Mesenchymal stem cell (in vitro differentiated cells and primary cell): Measurements from ENCODE around the gene DUOXA2.

ENCODE experiments used
- DNase-seq: peaks from one replicate; pipeline ENCODE4 v3.0.0-alpha.2; 2013
- H2AFZ ChIP-seq: one replicate; pipeline ENCODE4 v1.6.1; 2013; ENCODE audit warnings: low read depth, mild to moderate bottlenecking, control low read depth, inconsistent platforms, low read length, moderate library complexity
- H2AK5ac ChIP-seq: 2 replicates; pipeline ENCODE4 v1.6.1; 2013; ENCODE audit warnings: low read length, moderate library complexity, mild to moderate bottlenecking, inconsistent platforms; ENCODE audit not compliant: severe bottlenecking
- H2BK120ac ChIP-seq: one replicate; pipeline ENCODE4 v1.6.1; 2013; ENCODE audit warnings: low read depth, mild to moderate bottlenecking, inconsistent platforms, low read length, moderate library complexity
- H2BK12ac ChIP-seq, 2 experiments: one replicate each; pipeline ENCODE4 v1.6.1; 2013; ENCODE audit warnings: inconsistent platforms in 2 of 2, low read length in 2 of 2, mild to moderate bottlenecking in 2 of 2, moderate library complexity in 2 of 2, control low read depth in 1 of 2
- H2BK15ac ChIP-seq: one replicate; pipeline ENCODE4 v1.6.1; 2013; ENCODE audit warnings: mild to moderate bottlenecking, low read depth, inconsistent platforms; ENCODE audit not compliant: poor library complexity, severe bottlenecking
- H2BK5ac ChIP-seq: 2 replicates; pipeline ENCODE4 v1.6.1; 2013; ENCODE audit warnings: low read depth, mild to moderate bottlenecking, low read length, control low read depth, inconsistent platforms; ENCODE audit not compliant: poor library complexity, severe bottlenecking
- H3K14ac ChIP-seq, 2 experiments: one replicate each; pipeline ENCODE4 v1.6.1; 2013; ENCODE audit warnings: inconsistent platforms in 2 of 2, low read length in 2 of 2, control low read depth in 1 of 2, mild to moderate bottlenecking in 1 of 2, moderate library complexity in 1 of 2
- H3K18ac ChIP-seq, 2 experiments: one replicate each; pipeline ENCODE4 v1.6.1; 2013; ENCODE audit warnings: inconsistent platforms in 2 of 2, low read length in 2 of 2, control low read depth in 1 of 2, low read depth in 1 of 2, mild to moderate bottlenecking in 1 of 2
- H3K23ac ChIP-seq, 2 experiments: one replicate each; pipeline ENCODE4 v1.6.1; 2013; ENCODE audit warnings: inconsistent platforms in 2 of 2, low read length in 2 of 2, mild to moderate bottlenecking in 2 of 2, moderate library complexity in 2 of 2, control low read depth in 1 of 2
- H3K27ac ChIP-seq: 2 replicates; pipeline ENCODE4 v1.5.1; 2013; ENCODE audit warnings: mild to moderate bottlenecking, moderate library complexity, low read length, control low read depth, inconsistent platforms; ENCODE audit not compliant: poor library complexity, severe bottlenecking
- H3K27me3 ChIP-seq, 2 experiments: 2 replicates each; pipeline versions ENCODE4 v1.6.1 to v1.7.0; 2013; ENCODE audit warnings: low read length in 2 of 2, mild to moderate bottlenecking in 2 of 2, moderate library complexity in 2 of 2, control low read depth in 1 of 2, inconsistent platforms in 1 of 2; ENCODE audit not compliant: control insufficient read depth in 1 of 2, insufficient read depth in 1 of 2
- H3K36me3 ChIP-seq, 2 experiments: 2 replicates each; pipeline versions ENCODE4 v1.6.1 to v1.7.0; 2013; ENCODE audit warnings: low read length in 2 of 2, control low read depth in 1 of 2, inconsistent platforms in 1 of 2, low read depth in 1 of 2, mild to moderate bottlenecking in 1 of 2; ENCODE audit not compliant: insufficient read depth in 2 of 2, control insufficient read depth in 1 of 2
- H3K4ac ChIP-seq, 2 experiments: one replicate each; pipeline ENCODE4 v1.6.1; 2013; ENCODE audit warnings: inconsistent platforms in 2 of 2, low read length in 2 of 2, mild to moderate bottlenecking in 2 of 2, moderate library complexity in 2 of 2, control low read depth in 1 of 2, low read depth in 1 of 2
- H3K4me1 ChIP-seq: 2 replicates; pipeline ENCODE4 v1.6.1; 2013; ENCODE audit warnings: low read depth, low read length, control low read depth; ENCODE audit not compliant: control insufficient read depth, insufficient read depth
- H3K4me2 ChIP-seq: 2 replicates; pipeline ENCODE4 v1.6.1; 2013; ENCODE audit warnings: low read length, mild to moderate bottlenecking, inconsistent platforms; ENCODE audit not compliant: poor library complexity, severe bottlenecking
- H3K4me3 ChIP-seq, 2 experiments: 2 replicates each; pipeline versions ENCODE4 v1.5.1 to v1.7.0; 2013; ENCODE audit warnings: low read length in 2 of 2, mild to moderate bottlenecking in 2 of 2, control low read depth in 1 of 2, low read depth in 1 of 2; ENCODE audit not compliant: insufficient read depth in 1 of 2
- H3K79me1 ChIP-seq: replicated peaks from 2 replicates; pipeline ENCODE4 v1.6.1; 2013; ENCODE audit warnings: mild to moderate bottlenecking, control low read depth, low read length, inconsistent platforms; ENCODE audit not compliant: poor library complexity, severe bottlenecking
- H3K9ac ChIP-seq: 2 replicates; pipeline ENCODE4 v1.7.0; 2013; ENCODE audit warnings: mild to moderate bottlenecking, low read length, moderate library complexity
- H3K9me3 ChIP-seq: 2 replicates; pipeline ENCODE4 v1.7.0; 2013; ENCODE audit warnings: mild to moderate bottlenecking, low read length; ENCODE audit not compliant: control insufficient read depth
- H4K8ac ChIP-seq: one replicate; pipeline ENCODE4 v1.6.1; 2013; ENCODE audit warnings: inconsistent platforms, mild to moderate bottlenecking, low read length, moderate library complexity
- H4K91ac ChIP-seq: one replicate; pipeline ENCODE4 v1.6.1; 2013; ENCODE audit warnings: mild to moderate bottlenecking, low read length, inconsistent platforms
- WGBS: methylation state at CpG from one replicate; pipeline ENCODE4 v1.1.7; 2013; ENCODE audit warnings: mixed read lengths; 5-methylcytosine and 5-hydroxymethylcytosine counted together

The DUOXA2 gene

GRCh38 chr15:45121020-45121419, 6.9 kb downstream of the DUOXA2 start:
- H2AFZ ChIP-seq: no peak overlapping the region
- no peak overlapping the region for H3K4me3 ChIP-seq
- H3K9ac ChIP-seq: no peak overlapping the region
- peaks cover 40 to 63% of the 10 kb centered on the region in 2 experiments for H3K27me3 ChIP-seq
- no peak overlapping the region for H3K14ac ChIP-seq
- no peaks in the 10 kb centered on the region for H3K36me3 ChIP-seq
- H4K91ac ChIP-seq: no peak overlapping the region
- WGBS: 89% methylated on average over 3 of the region's 3 CpGs
- H3K79me1 ChIP-seq: no peaks in the 10 kb centered on the region
- H3K4ac ChIP-seq: no peak overlapping the region
- no peaks in the 10 kb centered on the region for H3K9me3 ChIP-seq
- H3K4me1 ChIP-seq: peaks cover 16% of the 10 kb centered on the region
- no peak for DNase-seq
- no peak overlapping the region for H2BK5ac ChIP-seq
- no peak overlapping the region for H3K27ac ChIP-seq
- no peak overlapping the region for H2BK120ac ChIP-seq
- no peak overlapping the region for H3K18ac ChIP-seq
- H2BK12ac ChIP-seq: no peak overlapping the region
- H2AK5ac ChIP-seq: no peak overlapping the region
- no peak overlapping the region for H3K4me2 ChIP-seq
- no peak overlapping the region for H4K8ac ChIP-seq
- H3K23ac ChIP-seq: peak overlapping the region in 1 of 2 experiments; percentile 26
- H2BK15ac ChIP-seq: no peak overlapping the region

GRCh38 chr15:45121706-45122417, 7.7 kb downstream of the DUOXA2 start:
- H3K4me1 ChIP-seq: peaks cover 10% of the 10 kb centered on the region
- no peak overlapping the region for H3K4me2 ChIP-seq
- peak overlapping the region in 1 of 2 experiments; percentile 52 for H3K4me3 ChIP-seq
- no peak overlapping the region for H2BK120ac ChIP-seq
- peak; percentile 51 for DNase-seq
- no peak overlapping the region for H3K14ac ChIP-seq
- H2AFZ ChIP-seq: no peak overlapping the region
- no peak overlapping the region for H3K27ac ChIP-seq
- no peaks in the 10 kb centered on the region for H3K79me1 ChIP-seq
- peak overlapping the region; percentile 72 for H3K9ac ChIP-seq
- no peak overlapping the region for H4K8ac ChIP-seq
- no peak overlapping the region for H2AK5ac ChIP-seq
- H3K9me3 ChIP-seq: no peaks in the 10 kb centered on the region
- no peaks in the 10 kb centered on the region for H3K36me3 ChIP-seq
- H2BK12ac ChIP-seq: no peak overlapping the region
- 65% methylated on average over 6 of the region's 9 CpGs for whole genome bisulfite sequencing
- no peak overlapping the region for H2BK15ac ChIP-seq
- H3K4ac ChIP-seq: no peak overlapping the region
- peaks cover 36 to 58% of the 10 kb centered on the region in 2 experiments for H3K27me3 ChIP-seq
- no peak overlapping the region for H4K91ac ChIP-seq
- H2BK5ac ChIP-seq: no peak overlapping the region
- no peak overlapping the region for H3K18ac ChIP-seq
- no peak overlapping the region for H3K23ac ChIP-seq

- no peaks in the 10 kb centered on the region for H3K79me1 ChIP-seq
- H3K4me1 ChIP-seq: peaks cover 5% of the 10 kb centered on the region
- H3K36me3 ChIP-seq: no peaks in the 10 kb centered on the region
- H3K27ac ChIP-seq: no peak overlapping the region
- H2BK15ac ChIP-seq: no peak overlapping the region
- no peak overlapping the region for H4K91ac ChIP-seq
- H3K27me3 ChIP-seq: peaks cover 31 to 54% of the 10 kb centered on the region in 2 experiments
- H3K4me2 ChIP-seq: no peak overlapping the region
- no peak overlapping the region for H3K18ac ChIP-seq
- no peak overlapping the region for H2BK120ac ChIP-seq
- no peak overlapping the region for H2BK5ac ChIP-seq
- H3K14ac ChIP-seq: no peak overlapping the region
- no peak overlapping the region for H3K23ac ChIP-seq
- H3K9me3 ChIP-seq: no peaks in the 10 kb centered on the region
- H3K4me3 ChIP-seq: no peak overlapping the region
- H2AFZ ChIP-seq: no peak overlapping the region
- no peak overlapping the region for H2BK12ac ChIP-seq
- no peak overlapping the region for H3K9ac ChIP-seq
- no peak for DNase-seq
- no peak overlapping the region for H2AK5ac ChIP-seq
- 91% methylated on average over 7 of the region's 7 CpGs for WGBS
- H4K8ac ChIP-seq: no peak overlapping the region
- H3K4ac ChIP-seq: no peak overlapping the region
These were observed 8.6 kb downstream of the DUOXA2 start for GRCh38 chr15:45122719-45123118.

- no peak for DNase-seq
- H3K4me1 ChIP-seq: peaks cover 3% of the 10 kb centered on the region
- no peak overlapping the region for H4K8ac ChIP-seq
- H3K9ac ChIP-seq: no peak overlapping the region
- no peak overlapping the region for H4K91ac ChIP-seq
- H3K36me3 ChIP-seq: no peaks in the 10 kb centered on the region
- no peak overlapping the region for H3K23ac ChIP-seq
- H3K4ac ChIP-seq: no peak overlapping the region
- H2BK12ac ChIP-seq: no peak overlapping the region
- no peak overlapping the region for H2BK120ac ChIP-seq
- H3K79me1 ChIP-seq: no peaks in the 10 kb centered on the region
- no peak overlapping the region for H3K4me3 ChIP-seq
- no peak overlapping the region for H2BK5ac ChIP-seq
- no peak overlapping the region for H3K14ac ChIP-seq
- H2AK5ac ChIP-seq: no peak overlapping the region
- no peak overlapping the region for H3K4me2 ChIP-seq
- H3K9me3 ChIP-seq: no peaks in the 10 kb centered on the region
- H3K27me3 ChIP-seq: peaks cover 37 to 58% of the 10 kb centered on the region in 2 experiments
- H3K18ac ChIP-seq: no peak overlapping the region
- no peak overlapping the region for H3K27ac ChIP-seq
- H2AFZ ChIP-seq: no peak overlapping the region
- H2BK15ac ChIP-seq: no peak overlapping the region
These were observed 9.3 kb downstream of the DUOXA2 start for GRCh38 chr15:45123397-45123796.
